Cardiac fibroblast (primary cell): ENCODE results near the gene ACTR8.

Experiments used
- DNase-seq, 2 donors: peaks; one replicate each; pipeline versions ENCODE4 v3.0.0 to v3.0.0-alpha.2; 2010; ENCODE audit warnings: low read depth in 2 of 2
- H3K4me3 ChIP-seq, 2 donors: replicated peaks in 1 of 2; 1 replicate in 1 of 2; 2 replicates in 1 of 2; pipeline ENCODE4 v1.5.1; 2011; ENCODE audit warnings: low read depth in 2 of 2, low read length in 2 of 2, mild to moderate bottlenecking in 2 of 2, moderate library complexity in 1 of 2
- CTCF ChIP-seq: IDR thresholded peaks from one replicate; pipeline ENCODE4 v1.5.1; 2011; ENCODE audit warnings: low read depth, mild to moderate bottlenecking, low read length, inconsistent platforms

Gene ACTR8

DNA sequence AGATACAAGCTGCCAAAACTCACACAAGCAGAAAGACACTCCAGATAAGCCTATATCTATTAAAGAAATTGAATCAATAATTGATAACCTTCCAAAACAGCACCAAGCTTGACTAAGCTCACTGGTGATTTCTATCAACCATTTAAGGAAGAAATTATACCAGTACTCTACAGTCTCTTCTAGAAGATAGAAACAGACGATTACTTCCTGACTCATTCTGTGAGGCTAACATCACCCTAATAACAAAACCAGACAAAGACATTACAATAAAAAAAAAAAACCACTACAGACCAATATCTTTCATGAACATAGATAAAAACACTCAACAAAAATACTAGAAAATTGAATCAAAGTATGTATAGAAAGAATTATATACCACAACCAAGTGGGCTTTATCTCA, 55.9 kb downstream of the ACTR8 start:
- H3K4me3 ChIP-seq, result no peak overlapping the region
- no peak for TF ChIP-seq CTCF

DNA sequence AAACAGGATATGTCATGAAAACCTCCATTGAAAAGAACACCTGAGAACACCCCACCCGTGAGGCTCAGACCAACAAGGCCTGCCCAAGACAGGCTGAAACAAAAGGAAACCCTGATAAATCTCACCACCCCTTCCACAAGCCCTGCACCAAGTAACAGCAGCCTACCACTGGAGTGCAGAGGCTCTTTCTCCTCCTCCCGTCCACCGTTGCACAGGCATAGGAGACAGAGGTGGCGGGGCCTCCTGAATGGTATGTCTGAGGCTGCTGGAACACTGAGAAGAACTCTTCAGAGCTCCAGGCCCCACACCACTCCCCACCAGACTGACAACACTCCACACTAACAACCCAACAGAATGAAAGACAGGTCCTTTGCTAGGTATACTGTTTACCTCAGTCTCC, 57.2 kb downstream of the ACTR8 start:
- no peak for TF ChIP-seq CTCF
- no peak for DNase-seq
- H3K4me3 ChIP-seq, result no peak overlapping the region

More for the DNA sequence above, 55.9 kb downstream of the ACTR8 start:
- DNase-seq, result no peak

GRCh38 chr3:53823956-53824657, 57.8 kb downstream of the ACTR8 start:
- H3K4me3 ChIP-seq, result no peak overlapping the region
- TF ChIP-seq CTCF, result no peak
- DNase-seq, result no peak

- no peak overlapping the region for H3K4me3 ChIP-seq
- no peak for TF ChIP-seq CTCF
- DNase-seq, result no peak
These were observed 58.7 kb downstream of the ACTR8 start for GRCh38 chr3:53823026-53823955.

DNA sequence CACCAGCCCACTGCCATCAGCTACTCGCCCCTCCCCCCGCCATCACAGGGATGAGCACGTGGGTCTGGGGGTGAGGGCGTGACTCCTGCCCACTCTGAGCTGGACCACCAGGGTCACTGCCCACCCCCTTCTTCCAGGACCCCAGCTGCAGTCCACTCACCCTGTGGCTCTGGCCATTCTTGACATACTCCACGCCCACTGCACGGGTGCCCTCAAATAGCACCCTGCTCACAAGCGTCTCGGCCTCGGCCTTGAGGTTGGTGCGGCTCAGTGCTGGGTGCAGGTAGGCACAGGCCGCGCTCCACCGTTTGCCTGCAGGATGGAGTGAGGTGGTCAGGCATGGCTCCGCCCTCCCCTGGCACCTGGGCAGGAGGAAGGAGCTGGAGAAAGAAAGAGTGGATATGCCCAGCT, 59.6 kb downstream of the ACTR8 start:
- no peak for TF ChIP-seq CTCF
- no peak for DNase-seq
- H3K4me3 ChIP-seq, result no peak overlapping the region

GRCh38 chr3:53821631-53822121, 60.3 kb downstream of the ACTR8 start:
- TF ChIP-seq CTCF, result no peak
- no peak overlapping the region for H3K4me3 ChIP-seq
- DNase-seq, result peak in 1 of 2 donors; percentile 3
